SU-DHL-6 (cell line): ENCODE measurements around the gene RIN3.

Experiments used
- CTCF ChIP-seq: fragments of 200-600 bp; sonication (generic); IDR thresholded peaks from one replicate; pipeline ENCODE4 v1.5.1; 2017; ENCODE audit warnings: antibody characterized with exemption, mild to moderate bottlenecking, low read length, moderate library complexity; ENCODE audit not compliant: insufficient read depth, poor library complexity, severe bottlenecking
- EZH2phosphoT487 ChIP-seq: fragments of 200-600 bp; sonication (generic), shearing (Covaris generic); conservative IDR thresholded peaks from 2 replicates; pipeline ENCODE4 v1.6.1; 2018; ENCODE audit warnings: mild to moderate bottlenecking, antibody characterized with exemption, low read length, moderate library complexity, mixed read lengths

DNA sequence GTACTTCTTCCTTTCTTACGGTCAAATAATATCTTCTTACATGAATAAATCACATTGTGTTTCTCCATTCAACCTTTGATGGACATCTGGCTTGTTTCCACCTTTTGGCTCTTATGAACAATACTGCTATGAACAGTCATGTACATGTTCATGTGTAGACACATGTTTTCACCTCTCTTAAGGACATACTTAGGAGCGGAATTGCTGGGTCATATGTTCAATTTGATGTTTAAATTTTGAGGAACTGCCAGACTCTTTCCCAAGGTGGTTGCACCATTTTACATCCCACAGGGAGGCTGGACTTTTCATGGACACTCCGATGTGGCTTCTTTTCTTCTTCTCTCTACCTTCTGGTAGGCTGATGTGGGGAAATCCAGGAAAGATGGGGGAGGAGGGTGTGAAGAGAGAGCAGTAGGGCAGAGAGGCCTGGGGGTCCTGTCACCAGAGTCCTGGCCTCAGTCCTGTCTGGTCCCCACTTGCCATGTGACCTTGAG is 218.1 kb downstream of the RIN3 start:
- TF ChIP-seq CTCF: no peak
- TF ChIP-seq EZH2phosphoT487: no peak
